Subcutaneous adipose tissue (tissue), 4 donors: ENCODE data around the gene SSTR5. TPM values are rescaled to one million over a fixed set of nuclear protein-coding genes. Genes with fewer than 3 reads are reported as not detected.

Source experiments
- total RNA-seq, 4 donors: library from RNA; depleted of rRNA; stranded (reverse); fragments of >200 nt; gene quantifications; one replicate each; pipeline ENCODE4 v1.1.0, GENCODE V29; 2016
- TF ChIP-seq, protein P1 (sequence below): fragments of 450-650 bp; IDR thresholded peaks from one replicate; pipeline ENCODE4 v1.5.1; 2016; ENCODE audit warnings: low read depth, mild to moderate bottlenecking, control low read depth, antibody characterized with exemption, moderate library complexity

The SSTR5 gene
- total RNA-seq, 4 donors from 2014 or later: not detected

DNA sequence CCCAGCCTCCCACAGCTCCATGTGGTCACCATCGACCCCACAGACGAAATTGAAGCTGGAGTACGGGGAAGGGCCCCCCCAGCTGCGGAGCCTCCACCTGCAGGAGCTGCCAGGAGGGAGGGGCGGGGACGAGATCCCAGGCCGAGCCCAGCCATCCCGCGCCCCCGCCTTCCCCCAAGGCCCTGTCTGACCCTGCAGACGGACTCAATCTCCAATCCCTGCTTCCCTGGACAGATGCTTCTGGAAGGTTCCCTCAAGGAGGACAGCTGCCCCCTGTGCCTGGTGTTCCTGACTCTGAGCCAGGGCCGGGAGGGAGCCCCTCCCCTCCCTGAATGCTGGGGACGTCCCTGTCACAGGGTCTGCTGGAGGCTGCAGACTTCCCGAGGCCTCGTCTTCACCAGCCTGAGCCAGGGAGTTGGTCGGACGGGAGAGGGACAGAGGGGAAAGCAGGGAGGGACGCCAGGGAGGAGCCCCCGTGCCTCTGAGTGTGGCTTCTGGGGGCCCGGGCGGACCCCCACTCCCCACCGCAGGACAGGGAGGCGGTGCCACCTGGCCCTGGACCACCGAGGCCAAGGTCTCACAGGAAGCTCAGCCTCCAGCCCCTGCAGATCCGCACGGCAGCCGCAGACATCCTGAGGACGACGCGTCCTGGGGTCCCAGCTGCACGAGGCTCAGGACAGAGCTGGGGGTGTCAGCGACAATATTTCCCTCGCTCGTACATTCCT, 44.8 kb downstream of the SSTR5 start:
- TF ChIP-seq, protein P1, sequence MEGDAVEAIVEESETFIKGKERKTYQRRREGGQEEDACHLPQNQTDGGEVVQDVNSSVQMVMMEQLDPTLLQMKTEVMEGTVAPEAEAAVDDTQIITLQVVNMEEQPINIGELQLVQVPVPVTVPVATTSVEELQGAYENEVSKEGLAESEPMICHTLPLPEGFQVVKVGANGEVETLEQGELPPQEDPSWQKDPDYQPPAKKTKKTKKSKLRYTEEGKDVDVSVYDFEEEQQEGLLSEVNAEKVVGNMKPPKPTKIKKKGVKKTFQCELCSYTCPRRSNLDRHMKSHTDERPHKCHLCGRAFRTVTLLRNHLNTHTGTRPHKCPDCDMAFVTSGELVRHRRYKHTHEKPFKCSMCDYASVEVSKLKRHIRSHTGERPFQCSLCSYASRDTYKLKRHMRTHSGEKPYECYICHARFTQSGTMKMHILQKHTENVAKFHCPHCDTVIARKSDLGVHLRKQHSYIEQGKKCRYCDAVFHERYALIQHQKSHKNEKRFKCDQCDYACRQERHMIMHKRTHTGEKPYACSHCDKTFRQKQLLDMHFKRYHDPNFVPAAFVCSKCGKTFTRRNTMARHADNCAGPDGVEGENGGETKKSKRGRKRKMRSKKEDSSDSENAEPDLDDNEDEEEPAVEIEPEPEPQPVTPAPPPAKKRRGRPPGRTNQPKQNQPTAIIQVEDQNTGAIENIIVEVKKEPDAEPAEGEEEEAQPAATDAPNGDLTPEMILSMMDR: no peak

DNA sequence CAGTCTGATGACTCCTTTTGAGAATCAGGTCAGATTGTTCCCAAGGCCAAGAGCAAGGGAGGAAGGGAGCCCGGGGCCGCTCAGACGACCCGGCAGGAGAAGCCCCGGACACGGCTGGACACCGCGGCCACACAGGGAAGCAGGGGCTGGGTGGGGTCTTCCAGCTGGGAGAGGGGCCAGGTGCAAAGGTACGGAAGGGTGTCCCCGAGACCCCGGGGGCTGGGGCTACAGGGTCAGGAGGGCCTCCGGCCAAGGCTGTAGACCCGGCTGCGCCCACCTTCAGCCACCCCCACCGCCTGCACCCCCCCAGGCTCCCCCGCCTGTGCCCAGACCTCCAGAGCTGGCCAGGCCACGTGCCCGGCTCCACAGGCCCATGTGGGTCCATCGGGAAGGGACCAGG, 45.4 kb downstream of the SSTR5 start:
- TF ChIP-seq, protein P1: no peak

DNA sequence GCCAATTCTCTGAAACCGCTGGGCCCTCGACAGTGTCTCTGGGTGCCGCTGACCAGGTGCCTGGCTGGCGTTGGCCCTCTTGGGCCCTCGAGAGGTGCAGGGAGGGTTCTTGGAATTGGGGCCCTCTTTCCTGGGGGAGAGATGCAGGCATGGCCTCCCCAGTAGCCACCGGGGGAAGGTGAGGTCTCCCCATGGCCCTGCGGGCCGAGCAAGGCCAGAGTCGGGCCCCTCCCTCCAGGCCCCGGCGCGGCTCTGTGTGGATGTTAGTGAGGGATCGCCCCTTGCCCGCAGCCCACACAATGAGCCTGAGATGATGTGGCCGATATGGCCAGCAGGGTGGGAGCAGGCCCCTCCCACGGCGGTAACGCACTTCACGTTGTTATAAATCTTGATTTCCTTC, 46.6 kb downstream of the SSTR5 start:
- TF ChIP-seq, protein P1: no peak

DNA sequence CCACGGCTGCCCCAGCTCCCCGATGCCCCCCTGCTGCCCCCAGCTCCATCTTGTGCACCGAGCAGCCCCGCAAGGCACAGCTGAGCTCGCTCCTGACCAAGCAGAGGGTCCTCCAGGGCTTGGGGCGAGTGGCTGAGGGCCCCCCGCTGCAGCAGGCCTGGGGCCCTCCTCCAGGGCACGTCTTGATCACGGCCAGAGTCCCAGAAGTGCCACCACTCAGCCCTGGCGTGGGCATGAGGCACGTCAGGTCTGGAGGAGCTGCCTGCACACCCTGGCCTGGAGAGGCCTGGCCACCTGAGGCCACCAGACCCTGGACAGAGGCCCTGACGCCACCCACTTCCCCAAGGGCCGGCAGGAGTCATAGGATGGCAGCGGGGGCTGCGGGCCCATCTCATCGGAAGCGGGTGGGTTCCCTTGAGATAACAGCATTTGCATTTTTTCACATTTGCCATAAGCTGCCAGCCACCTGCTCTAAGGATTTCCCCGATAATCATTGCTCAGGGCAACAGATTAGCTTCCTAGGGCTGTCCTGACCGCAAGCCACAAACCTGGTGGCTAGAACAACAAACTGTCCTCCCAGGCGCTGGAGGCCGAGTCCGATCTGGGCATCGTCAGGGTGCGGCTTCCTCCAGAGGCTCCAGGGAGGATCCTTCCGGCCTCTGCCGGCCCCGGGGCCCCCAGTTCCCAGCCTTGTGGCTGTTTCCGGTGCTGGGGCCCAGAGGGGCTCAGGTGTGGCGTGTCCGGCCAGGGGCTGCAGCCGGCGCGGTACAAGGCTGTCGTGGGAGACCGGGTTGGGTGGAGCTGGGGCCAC, 47.4 kb downstream of the SSTR5 start:
- TF ChIP-seq, protein P1: no peak

DNA sequence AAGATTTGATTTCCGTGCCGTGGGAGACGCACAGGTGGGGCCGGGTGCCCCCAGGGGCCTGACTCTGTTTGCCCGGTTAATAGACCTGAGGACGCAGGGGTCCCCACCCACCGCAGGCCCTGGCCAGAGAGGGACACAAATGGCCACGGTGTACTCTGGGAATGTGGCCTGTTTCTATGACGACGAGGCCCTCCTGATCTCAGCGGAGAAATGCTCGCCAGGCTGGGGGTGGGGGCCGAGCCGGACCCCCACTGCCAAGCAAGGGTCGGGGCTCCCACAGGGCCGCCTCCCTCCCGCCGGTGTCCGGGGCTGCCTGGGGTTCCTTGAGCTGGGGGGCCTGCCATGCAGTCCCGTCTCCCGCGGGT, 48.0 kb downstream of the SSTR5 start:
- TF ChIP-seq, protein P1: no peak

DNA sequence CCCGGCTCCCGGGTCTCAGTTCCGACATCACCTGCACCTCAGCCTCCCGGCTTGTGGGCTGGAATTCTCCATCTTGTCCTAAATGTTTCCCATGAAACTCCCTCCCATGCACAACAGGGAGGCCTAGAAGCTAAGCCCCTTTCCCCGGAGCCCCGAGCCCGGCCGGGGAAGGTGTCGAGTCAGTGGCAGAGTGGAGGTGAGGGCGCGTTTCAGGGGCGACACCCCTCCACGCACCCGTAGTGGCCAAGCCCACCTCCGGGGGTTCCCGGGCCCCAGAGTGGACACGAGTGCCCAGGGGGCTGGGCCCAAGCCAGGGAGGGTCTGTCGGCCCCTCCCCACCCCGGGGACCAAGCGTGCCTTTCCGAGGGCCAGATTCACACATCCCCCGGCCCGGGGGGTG, 48.5 kb downstream of the SSTR5 start:
- TF ChIP-seq, protein P1: no peak

DNA sequence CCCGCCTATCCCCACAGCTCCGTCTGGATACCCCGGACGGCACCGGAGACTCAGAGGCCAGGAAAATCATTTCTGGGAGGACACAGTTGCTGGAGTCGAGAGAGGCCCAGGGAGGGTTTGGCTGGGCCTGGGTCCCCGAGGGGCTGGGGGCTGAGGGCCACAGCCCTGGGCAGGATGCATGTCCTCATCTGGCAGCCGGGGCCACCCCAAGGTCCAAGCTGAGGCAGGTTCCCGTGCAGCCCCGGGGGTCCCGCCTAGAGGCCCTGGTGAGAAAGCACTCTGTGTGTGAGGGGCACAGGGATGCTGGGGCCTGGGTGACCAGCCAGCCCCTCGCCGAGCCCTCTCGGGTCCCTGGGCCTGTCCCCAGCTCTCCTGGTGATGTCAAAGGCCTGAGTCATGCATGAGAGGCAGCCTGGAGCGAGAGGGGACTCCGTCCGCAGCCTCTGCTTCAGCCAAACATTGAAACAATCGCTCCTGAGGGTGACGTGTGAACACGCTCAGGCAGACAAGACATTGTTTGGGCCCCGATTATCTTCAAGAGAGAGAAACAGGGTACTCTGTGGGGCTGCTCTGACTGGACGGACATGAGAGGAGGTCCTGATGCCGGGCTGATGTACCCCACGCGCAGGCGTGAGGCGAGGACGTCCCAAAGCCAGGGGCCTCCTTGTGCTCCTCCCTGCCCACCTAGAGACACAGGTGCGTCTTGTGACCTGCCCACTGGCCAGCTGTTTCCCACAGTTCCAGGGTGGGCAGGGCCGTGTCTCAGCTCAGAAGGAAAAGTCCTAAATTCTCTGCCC, 49.3 kb downstream of the SSTR5 start:
- TF ChIP-seq, protein P1: no peak
